Occipital lobe (tissue), 2 donors: Measurements from ENCODE around the gene SLC35G1. TPM values are rescaled to one million over a fixed set of nuclear protein-coding genes. Genes with fewer than 3 reads are reported as not detected.

Experiments
- DNase-seq: peaks from one replicate; lab custom pipeline; 2025; lab: John Stamatoyannopoulos, UW
- total RNA-seq: library from RNA; depleted of rRNA; stranded (reverse); fragments of >200 nt; gene quantifications from one replicate; pipeline ENCODE4 v1.2.3, GENCODE V29; 2014

The SLC35G1 gene
- total RNA-seq, 1 donor from 2014 or later: 5.9 TPM

DNA sequence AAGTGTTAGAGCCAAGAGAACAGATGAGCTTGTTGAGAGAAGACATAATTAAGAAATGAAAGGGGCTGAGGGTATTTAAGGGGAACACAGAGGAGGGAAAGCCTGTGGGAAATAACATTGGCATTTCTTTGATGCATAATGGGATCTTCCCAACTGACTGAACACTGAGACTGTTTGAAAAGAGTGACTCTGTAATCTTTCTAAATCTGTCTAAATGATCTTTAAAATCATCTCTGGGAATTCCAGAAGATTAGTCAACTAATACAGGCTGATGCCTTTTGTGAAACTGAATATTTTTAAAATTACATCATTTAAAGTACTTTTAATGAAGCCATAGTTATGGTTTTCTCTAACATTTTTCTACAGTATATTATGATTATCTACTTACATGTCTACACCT, 17.4 kb upstream of the SLC35G1 start:
- no peak for DNase-seq

DNA sequence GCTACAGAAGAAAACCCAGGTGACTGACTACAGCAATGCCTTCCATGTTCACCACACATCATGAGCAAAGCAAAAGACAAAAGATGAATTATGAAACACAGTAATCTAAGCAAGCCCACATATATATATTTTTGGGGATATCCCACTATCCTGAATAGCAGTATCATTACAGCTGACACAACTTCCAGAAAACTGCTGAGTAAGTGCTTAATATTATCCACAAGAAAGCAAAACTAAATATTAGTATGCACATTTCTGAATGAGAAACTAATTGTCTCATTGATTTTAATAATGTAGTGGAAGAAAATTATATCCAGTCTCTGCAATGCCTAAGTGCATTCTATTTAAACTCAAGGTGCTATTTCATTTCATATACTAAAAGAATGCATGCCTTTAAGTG, 14.5 kb upstream of the SLC35G1 start:
- DNase-seq: no peak

DNA sequence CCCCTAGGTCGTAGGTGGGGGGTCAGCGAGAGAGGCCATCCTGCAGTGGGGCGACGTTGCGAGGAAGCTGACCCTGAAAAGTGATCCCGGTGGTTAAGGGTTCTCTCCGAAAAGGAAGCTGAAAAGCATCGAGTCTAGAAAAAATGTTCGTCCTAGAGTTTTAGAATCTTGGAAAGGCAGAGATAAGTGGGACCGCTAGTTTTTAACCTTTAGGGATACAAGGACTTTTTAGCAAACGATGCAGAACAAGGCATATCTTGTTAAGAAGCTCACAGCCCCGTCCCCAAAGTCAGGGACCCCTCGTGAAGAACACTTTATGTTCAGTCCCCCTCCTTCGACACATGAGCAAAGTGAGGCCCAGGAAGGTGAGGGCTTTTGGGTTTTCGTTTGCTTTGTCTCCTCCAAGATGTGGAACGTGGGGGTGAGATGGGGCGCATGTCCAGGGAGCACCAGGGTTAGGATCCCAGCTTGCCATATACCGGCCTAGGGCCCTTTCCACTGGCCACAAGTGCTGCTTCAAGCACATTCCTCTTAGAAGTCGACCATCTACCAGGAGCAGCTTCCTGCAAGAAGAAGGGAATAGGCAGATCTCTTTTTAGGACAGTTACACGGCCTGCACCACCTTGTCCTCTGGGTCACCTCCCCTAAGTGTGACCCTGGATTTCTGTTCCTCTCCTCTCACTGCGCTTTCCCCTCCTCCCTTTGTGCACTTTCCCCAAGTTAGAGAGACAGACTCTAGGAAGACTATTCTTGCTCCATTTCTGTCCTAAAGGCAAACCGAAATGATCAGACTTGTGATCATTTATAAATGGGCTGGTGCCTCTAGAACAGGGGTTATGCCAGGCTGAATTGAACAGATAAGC, 969 bp downstream of the SLC35G1 start:
- DNase-seq: no peak

- DNase-seq: no peak
Observed at GRCh38 chr10:93897070-93897780, 3.4 kb downstream of the SLC35G1 start.

GRCh38 chr10:93899109-93899508, 5.3 kb downstream of the SLC35G1 start:
- no peak for DNase-seq

DNA sequence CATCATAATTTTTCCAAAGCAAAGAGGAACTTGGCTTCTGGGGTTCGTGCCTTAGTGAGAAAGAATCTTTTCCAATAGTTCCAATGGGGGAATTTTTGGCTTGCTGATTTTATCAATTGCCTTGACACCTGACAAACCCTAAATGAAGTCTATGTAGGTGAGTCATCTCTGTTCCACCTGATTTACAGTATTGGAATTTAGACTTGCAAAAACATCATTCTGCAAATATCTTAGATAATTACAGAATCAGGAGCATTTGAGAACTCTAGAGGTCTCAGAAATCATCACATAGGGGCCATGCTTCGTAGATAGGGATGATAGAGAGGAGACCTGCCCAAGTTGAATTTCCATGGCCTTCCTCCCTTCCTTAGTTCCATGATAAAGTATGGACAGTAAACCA, 9.3 kb downstream of the SLC35G1 start:
- DNase-seq: no peak

- DNase-seq: no peak
Observed at GRCh38 chr10:93904901-93905300, 11.1 kb downstream of the SLC35G1 start.

GRCh38 chr10:93907059-93907458, 13.3 kb downstream of the SLC35G1 start:
- no peak for DNase-seq

GRCh38 chr10:93911866-93912265, 18.1 kb downstream of the SLC35G1 start:
- DNase-seq: no peak

- DNase-seq: no peak
Observed at GRCh38 chr10:93912444-93912843, 18.7 kb downstream of the SLC35G1 start.

- no peak for DNase-seq
Observed at GRCh38 chr10:93913706-93914105, 19.9 kb downstream of the SLC35G1 start.

- DNase-seq: no peak
Observed at GRCh38 chr10:93915598-93915997, 21.8 kb downstream of the SLC35G1 start.

- DNase-seq: no peak
Observed at GRCh38 chr10:93916257-93917063, 22.7 kb downstream of the SLC35G1 start.

DNA sequence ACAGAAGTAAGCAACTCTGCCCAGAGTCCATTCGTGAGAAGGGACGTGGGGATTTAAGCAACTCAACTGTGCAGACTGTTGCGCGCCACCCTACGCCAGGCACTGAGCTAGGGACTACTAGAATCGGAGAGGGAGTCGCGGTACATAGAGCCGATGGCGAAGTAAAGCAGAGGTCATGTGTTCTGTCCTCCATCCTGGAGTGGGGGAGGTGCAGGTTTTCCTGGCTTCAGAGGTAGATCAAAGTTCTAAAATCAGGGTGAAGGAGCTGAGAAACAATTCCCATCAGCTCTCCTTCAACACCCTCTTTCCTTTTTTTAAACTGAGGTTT, 23.2 kb downstream of the SLC35G1 start:
- no peak for DNase-seq

GRCh38 chr10:93917821-93918220, 24.0 kb downstream of the SLC35G1 start:
- DNase-seq: no peak

GRCh38 chr10:93921338-93921737, 27.6 kb downstream of the SLC35G1 start:
- no peak for DNase-seq

DNA sequence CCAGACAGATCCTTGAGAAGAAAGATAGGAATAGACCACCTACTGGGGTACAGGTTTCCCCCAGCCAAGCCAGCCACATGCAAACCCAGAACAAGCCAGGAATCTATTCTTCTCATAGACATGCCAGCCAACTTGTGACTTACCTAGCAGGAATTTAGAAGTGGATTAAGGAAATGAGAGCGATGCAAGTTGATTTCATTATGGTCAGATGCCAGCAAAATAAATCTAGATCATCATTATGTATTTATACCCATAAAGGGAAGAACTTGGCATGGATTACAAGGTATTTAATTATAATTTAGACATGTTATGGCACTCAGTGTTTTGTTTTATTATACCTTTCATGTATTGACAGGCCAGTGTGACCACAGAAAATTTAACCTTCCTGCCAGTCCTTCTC, 32.8 kb downstream of the SLC35G1 start:
- DNase-seq: no peak

DNA sequence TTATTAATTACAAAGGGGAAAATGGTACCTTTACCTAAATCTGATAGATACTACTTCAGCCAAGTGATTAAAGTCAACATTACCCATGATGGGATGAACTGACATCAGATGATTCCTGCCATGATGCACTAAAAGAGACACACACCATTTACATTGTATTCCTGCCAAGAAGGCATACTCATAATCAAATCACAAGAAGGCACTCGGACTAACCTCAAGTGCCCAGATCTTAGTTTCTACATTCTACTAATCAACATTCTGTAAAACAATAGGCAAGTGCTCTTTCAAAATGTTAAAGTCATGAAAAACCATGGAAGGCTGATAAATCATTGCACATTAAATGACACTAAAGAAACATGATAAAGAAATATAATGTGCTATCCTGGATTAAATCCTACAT, 44.4 kb downstream of the SLC35G1 start:
- DNase-seq: no peak

GRCh38 chr10:93940881-93941280, 47.1 kb downstream of the SLC35G1 start:
- no peak for DNase-seq

GRCh38 chr10:93941606-93942005, 47.8 kb downstream of the SLC35G1 start:
- no peak for DNase-seq

GRCh38 chr10:93945819-93946218, 52.0 kb downstream of the SLC35G1 start:
- DNase-seq: no peak

DNA sequence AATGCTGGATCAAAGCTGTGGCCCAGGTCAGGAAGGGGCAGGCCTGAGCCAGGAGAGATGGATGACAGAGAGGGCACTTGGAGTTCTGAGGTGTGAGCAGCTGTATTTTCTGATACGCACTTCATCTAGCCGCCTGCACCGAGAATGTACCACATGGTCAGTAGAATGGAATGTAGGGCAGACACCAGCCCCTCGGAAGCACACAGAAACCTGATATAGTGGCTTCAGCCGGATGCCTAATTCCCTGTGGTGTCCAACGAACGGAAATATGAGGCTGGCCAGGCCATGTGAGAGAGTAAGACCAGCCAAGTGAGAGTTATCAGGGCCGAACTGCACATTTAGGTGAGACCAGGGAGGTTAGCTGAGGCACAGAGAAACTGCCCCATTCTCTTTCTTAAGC, 53.3 kb downstream of the SLC35G1 start:
- DNase-seq: no peak
